Panc1 (cell line): ENCODE measurements around the gene RPP38. TPM values are rescaled to one million over a fixed set of nuclear protein-coding genes. Genes with fewer than 3 reads are reported as not detected.

Experiments
- ATAC-seq: fragments of 200-7000 bp; cut with Tn5 transposase; 2 replicates; pipeline ENCODE4 v1.9.1; 2020; ENCODE audit warnings: mild to moderate bottlenecking, moderate library complexity
- BruUV-seq: library from RNA; stranded (reverse); fragments of 400-500 nt; replicated peaks from 2 replicates; lab custom pipeline; 2021; lab: Mats Ljungman, UMichigan
- CTCF ChIA-PET: fragments of 300-600 bp; sonication (Branson Sonifier 250); formaldehyde crosslinking; loops from one replicate; lab custom pipeline; 2022; ENCODE audit warnings: antibody characterized with exemption; lab: Charles Lee
- POLR2A ChIA-PET: fragments of 300-600 bp; sonication (Branson Sonifier 250); formaldehyde crosslinking; loops from one replicate; lab custom pipeline; 2022; ENCODE audit warnings: antibody characterized with exemption; lab: Charles Lee
- DNase-seq: peaks from one replicate; pipeline ENCODE4 v3.0.0-alpha.2; 2010; ENCODE audit warnings: low read depth, low spot score
- H3K27ac ChIP-seq: 2 replicates; pipeline ENCODE4 v1.5.1; 2011; ENCODE audit warnings: mild to moderate bottlenecking, low read length, inconsistent platforms
- H3K27me3 ChIP-seq: fragments of 200-500 bp; sonication (Bioruptor generic); 2 replicates; pipeline ENCODE4 v1.6.0; 2014; ENCODE audit warnings: low read length, inconsistent platforms; ENCODE audit not compliant: control insufficient read depth, insufficient read depth
- H3K36me3 ChIP-seq: fragments of 200-500 bp; sonication (Bioruptor generic); 2 replicates; pipeline ENCODE4 v1.5.1; 2014; ENCODE audit warnings: inconsistent platforms, mild to moderate bottlenecking, low read length, moderate library complexity; ENCODE audit not compliant: control insufficient read depth, insufficient read depth
- H3K4me1 ChIP-seq: 2 replicates; pipeline ENCODE4 v1.5.1; 2011; ENCODE audit warnings: inconsistent platforms, mild to moderate bottlenecking, low read length, moderate library complexity; ENCODE audit not compliant: control insufficient read depth, insufficient read depth
- H3K4me3 ChIP-seq, 2 experiments: 2 replicates each; pipeline ENCODE4 v1.5.1; 2011 to 2012; ENCODE audit warnings: low read depth in 2 of 2, low read length in 2 of 2, mild to moderate bottlenecking in 2 of 2, inconsistent platforms in 1 of 2, moderate library complexity in 1 of 2
- H3K9me3 ChIP-seq: fragments of 200-500 bp; sonication (Bioruptor generic); 2 replicates; pipeline ENCODE4 v1.5.1; 2014; ENCODE audit warnings: low read depth, mild to moderate bottlenecking, inconsistent platforms, low read length, moderate library complexity; ENCODE audit not compliant: control insufficient read depth, insufficient read depth
- POLR2AphosphoS5 ChIP-seq: IDR thresholded peaks from 2 replicates; pipeline ENCODE4 v1.6.1; 2012; ENCODE audit warnings: mild to moderate bottlenecking, low read depth, low read length, moderate library complexity
- SIN3A ChIP-seq: IDR thresholded peaks from 2 replicates; pipeline ENCODE4 v1.6.1; 2012; ENCODE audit warnings: low read depth, mild to moderate bottlenecking, low read length, moderate library complexity, borderline replicate concordance; ENCODE audit not compliant: insufficient read depth
- TCF7L2 ChIP-seq: IDR thresholded peaks from 2 replicates; pipeline ENCODE4 v1.6.1; 2011; ENCODE audit warnings: mild to moderate bottlenecking, low read depth, low read length, inconsistent platforms
- in situ Hi-C: cut with HindIII; loops from 2 replicates; pipeline ENCODE4 v1.10.0; 2016; ENCODE audit warnings: low sequenced_read_pairs, low pct_unique_long_range_greater_than_20kb
- intact Hi-C: fragments of 100-400 bp; cut with micrococcal nuclease; formaldehyde crosslinking; loops from one replicate; pipeline ENCODE4 v1.10.0; 2022; ENCODE audit not compliant: unreplicated experiment
- total RNA-seq: library from RNA; stranded (reverse); gene quantifications from one replicate; pipeline ENCODE4 v1.2.1, GENCODE V29; 2021; ENCODE audit not compliant: unreplicated experiment
- TF ChIP-seq, protein P1 (sequence below), 2 experiments: IDR thresholded peaks; 2 replicates each; pipeline ENCODE4 v1.6.1; 2011 to 2012; ENCODE audit warnings: low read depth in 2 of 2, control low read depth in 1 of 2, low read length in 1 of 2, mild to moderate bottlenecking in 1 of 2, moderate library complexity in 1 of 2; ENCODE audit not compliant: insufficient read depth in 1 of 2
- TF ChIP-seq, protein P2 (sequence below): fragments of 450-650 bp; IDR thresholded peaks from 2 replicates; pipeline ENCODE4 v1.5.1; 2017; ENCODE audit warnings: mild to moderate bottlenecking

RPP38 gene
- total RNA-seq, 1 experiment from 2014 or later = 19.9 TPM

DNA sequence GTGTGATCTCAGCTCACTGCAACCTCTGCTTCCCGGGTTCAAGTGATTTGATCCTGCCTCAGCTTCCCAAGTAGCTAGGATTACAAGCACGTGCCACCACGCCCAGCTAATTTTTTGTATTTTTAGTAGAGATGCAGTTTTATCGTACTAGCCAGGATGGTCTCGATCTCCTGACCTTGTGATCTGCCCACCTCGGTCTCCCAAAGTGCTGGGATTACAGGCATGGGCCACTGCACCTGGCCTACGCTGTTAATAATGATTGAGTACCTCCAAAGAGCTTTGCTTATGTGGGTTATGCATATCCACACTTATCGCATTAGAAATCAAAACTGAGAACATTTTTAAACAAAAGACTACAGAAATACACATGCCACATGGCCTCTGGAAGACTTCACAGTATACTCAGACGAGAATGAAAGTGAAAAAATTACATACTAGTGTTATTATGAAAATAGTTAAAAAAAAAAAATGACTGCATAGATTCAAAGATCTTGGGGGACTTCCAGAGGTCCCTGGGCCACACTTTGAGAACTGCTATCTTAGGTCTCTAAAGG, 25.4 kb downstream of the RPP38 start:
- no peak for DNase-seq
- no peak for ATAC-seq
- Histone ChIP-seq H3K36me3 (no peaks in the 10 kb centered on the region; the same call in 1 of the 2 replicates), H3K4me3 (no peak overlapping the region), H3K9me3 (no peaks in the 10 kb centered on the region), H3K4me1 (no peaks in the 10 kb centered on the region), H3K27me3 (no peaks in the 10 kb centered on the region), H3K27ac (no peak overlapping the region)
- no TSS peak for BruUV-seq
- CTCF ChIA-PET = no interaction called here
- in situ Hi-C loops (no loop called here), intact Hi-C loops (no loop called here)
- POLR2A ChIA-PET = no interaction called here
- no peak for TF ChIP-seq TCF7L2
- TF ChIP-seq SIN3A = no peak
- TF ChIP-seq, protein P1, sequence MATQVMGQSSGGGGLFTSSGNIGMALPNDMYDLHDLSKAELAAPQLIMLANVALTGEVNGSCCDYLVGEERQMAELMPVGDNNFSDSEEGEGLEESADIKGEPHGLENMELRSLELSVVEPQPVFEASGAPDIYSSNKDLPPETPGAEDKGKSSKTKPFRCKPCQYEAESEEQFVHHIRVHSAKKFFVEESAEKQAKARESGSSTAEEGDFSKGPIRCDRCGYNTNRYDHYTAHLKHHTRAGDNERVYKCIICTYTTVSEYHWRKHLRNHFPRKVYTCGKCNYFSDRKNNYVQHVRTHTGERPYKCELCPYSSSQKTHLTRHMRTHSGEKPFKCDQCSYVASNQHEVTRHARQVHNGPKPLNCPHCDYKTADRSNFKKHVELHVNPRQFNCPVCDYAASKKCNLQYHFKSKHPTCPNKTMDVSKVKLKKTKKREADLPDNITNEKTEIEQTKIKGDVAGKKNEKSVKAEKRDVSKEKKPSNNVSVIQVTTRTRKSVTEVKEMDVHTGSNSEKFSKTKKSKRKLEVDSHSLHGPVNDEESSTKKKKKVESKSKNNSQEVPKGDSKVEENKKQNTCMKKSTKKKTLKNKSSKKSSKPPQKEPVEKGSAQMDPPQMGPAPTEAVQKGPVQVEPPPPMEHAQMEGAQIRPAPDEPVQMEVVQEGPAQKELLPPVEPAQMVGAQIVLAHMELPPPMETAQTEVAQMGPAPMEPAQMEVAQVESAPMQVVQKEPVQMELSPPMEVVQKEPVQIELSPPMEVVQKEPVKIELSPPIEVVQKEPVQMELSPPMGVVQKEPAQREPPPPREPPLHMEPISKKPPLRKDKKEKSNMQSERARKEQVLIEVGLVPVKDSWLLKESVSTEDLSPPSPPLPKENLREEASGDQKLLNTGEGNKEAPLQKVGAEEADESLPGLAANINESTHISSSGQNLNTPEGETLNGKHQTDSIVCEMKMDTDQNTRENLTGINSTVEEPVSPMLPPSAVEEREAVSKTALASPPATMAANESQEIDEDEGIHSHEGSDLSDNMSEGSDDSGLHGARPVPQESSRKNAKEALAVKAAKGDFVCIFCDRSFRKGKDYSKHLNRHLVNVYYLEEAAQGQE (IDR thresholded peaks at IDR 0.05; ENCODE audit: insufficient read depth in 1 of 2, low read depth in 2 of 2, low read length in 1 of 2) = no peak
- TF ChIP-seq POLR2AphosphoS5 = no peak
- TF ChIP-seq, protein P2, sequence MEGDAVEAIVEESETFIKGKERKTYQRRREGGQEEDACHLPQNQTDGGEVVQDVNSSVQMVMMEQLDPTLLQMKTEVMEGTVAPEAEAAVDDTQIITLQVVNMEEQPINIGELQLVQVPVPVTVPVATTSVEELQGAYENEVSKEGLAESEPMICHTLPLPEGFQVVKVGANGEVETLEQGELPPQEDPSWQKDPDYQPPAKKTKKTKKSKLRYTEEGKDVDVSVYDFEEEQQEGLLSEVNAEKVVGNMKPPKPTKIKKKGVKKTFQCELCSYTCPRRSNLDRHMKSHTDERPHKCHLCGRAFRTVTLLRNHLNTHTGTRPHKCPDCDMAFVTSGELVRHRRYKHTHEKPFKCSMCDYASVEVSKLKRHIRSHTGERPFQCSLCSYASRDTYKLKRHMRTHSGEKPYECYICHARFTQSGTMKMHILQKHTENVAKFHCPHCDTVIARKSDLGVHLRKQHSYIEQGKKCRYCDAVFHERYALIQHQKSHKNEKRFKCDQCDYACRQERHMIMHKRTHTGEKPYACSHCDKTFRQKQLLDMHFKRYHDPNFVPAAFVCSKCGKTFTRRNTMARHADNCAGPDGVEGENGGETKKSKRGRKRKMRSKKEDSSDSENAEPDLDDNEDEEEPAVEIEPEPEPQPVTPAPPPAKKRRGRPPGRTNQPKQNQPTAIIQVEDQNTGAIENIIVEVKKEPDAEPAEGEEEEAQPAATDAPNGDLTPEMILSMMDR = no peak

DNA sequence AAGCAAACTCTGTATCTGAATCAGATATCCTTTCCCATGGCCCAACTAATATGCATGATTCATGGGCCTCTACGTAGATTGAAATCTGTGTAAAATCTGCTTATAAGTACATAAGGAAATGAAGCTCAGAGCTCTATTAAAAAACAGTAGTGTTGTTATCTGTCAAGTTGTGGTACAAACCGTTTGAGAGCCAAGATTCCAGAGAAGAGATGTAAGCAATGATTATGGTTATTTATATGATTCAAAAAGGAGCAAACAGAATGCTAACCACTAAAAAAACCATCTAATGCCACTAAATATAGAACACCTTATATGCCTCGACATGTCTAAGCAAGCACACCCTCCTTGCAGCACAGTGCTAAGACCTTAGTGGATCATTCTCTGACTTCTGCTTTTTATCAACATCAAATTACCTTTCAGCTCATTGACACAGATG, 26.6 kb downstream of the RPP38 start:
- DNase-seq (no peak), ATAC-seq (no peak)
- H3K9me3 ChIP-seq = no peaks in the 10 kb centered on the region
- CTCF ChIA-PET = no interaction called here
- intact Hi-C loops (no loop called here), in situ Hi-C loops (no loop called here)
- TF ChIP-seq, protein P2 = no peak
- TF ChIP-seq POLR2AphosphoS5 = no peak
- TF ChIP-seq TCF7L2 = no peak
- H3K4me3 ChIP-seq = no peak overlapping the region
- H3K4me1 ChIP-seq = no peaks in the 10 kb centered on the region
- no peaks in the 10 kb centered on the region for H3K27me3 ChIP-seq
- no peaks in the 10 kb centered on the region; the same call in 1 of the 2 replicates for H3K36me3 ChIP-seq
- BruUV-seq = no TSS peak
- no peak overlapping the region for H3K27ac ChIP-seq
- POLR2A ChIA-PET = interaction anchor here (0.6 kb wide), 1 partner anchor 19 kb away, joined by 6 read pairs; no protein-coding TSS in a partner anchor
